ENCODE results near the gene PPP1R9B.

GRCh38 chr17:50187394-50187725, 36.9 kb upstream of the PPP1R9B start:
- no peak for TF ChIP-seq CTCF (IDR thresholded peaks at IDR 0.05)
- no peak for TF ChIP-seq POLR2A (IDR thresholded peaks at IDR 0.05)

Measured in esophagus squamous epithelium (tissue), 4 donors.